OCI-LY1 (cell line): ENCODE data around the gene CCNQ.

Experiments
- H2AFZ ChIP-seq: fragments of 200-600 bp; sonication (generic), shearing (Covaris generic); 2 replicates; pipeline ENCODE4 v1.6.0; 2014; ENCODE audit warnings: antibody characterized with exemption, mild to moderate bottlenecking, low read length
- H3F3A ChIP-seq: fragments of 200-600 bp; sonication (generic), shearing (Covaris generic); 2 replicates; pipeline ENCODE4 v1.6.0; 2014; ENCODE audit warnings: mild to moderate bottlenecking, antibody characterized with exemption, low read length, moderate library complexity; ENCODE audit not compliant: insufficient read depth
- H3K27ac ChIP-seq: fragments of 200-600 bp; sonication (generic); 2 replicates; pipeline ENCODE4 v1.5.1; 2014; ENCODE audit warnings: low read length, mixed run types, mild to moderate bottlenecking, low read depth; ENCODE audit not compliant: poor library complexity, severe bottlenecking
- H3K27me3 ChIP-seq: fragments of 200-600 bp; sonication (generic); 2 replicates; pipeline ENCODE4 v1.6.0; 2014; ENCODE audit warnings: antibody characterized with exemption, mild to moderate bottlenecking, low read length, moderate library complexity; ENCODE audit not compliant: insufficient read depth
- H3K36me3 ChIP-seq: fragments of 200-600 bp; sonication (generic); 2 replicates; pipeline ENCODE4 v1.6.1; 2014; ENCODE audit warnings: mild to moderate bottlenecking, antibody characterized with exemption, low read length, moderate library complexity, mixed read lengths; ENCODE audit not compliant: insufficient read depth
- H3K4me1 ChIP-seq: fragments of 200-600 bp; sonication (generic); 2 replicates; pipeline ENCODE4 v1.5.1; 2014; ENCODE audit warnings: mild to moderate bottlenecking, low read length, moderate library complexity; ENCODE audit not compliant: insufficient read depth, severe bottlenecking
- H3K4me2 ChIP-seq: fragments of 200-600 bp; sonication (generic), shearing (Covaris generic); 2 replicates; pipeline ENCODE4 v1.6.1; 2014; ENCODE audit warnings: low read length
- H3K4me3 ChIP-seq: fragments of 200-600 bp; sonication (generic); 2 replicates; pipeline ENCODE4 v1.5.1; 2014; ENCODE audit warnings: low read length, low read depth, mild to moderate bottlenecking, mixed read lengths; ENCODE audit not compliant: poor library complexity, severe bottlenecking
- H3K79me2 ChIP-seq: fragments of 200-600 bp; shearing (Covaris generic); 2 replicates; pipeline ENCODE4 v1.6.1; 2016; ENCODE audit warnings: mixed run types, low read length, mixed read lengths; ENCODE audit not compliant: insufficient read depth
- H3K9ac ChIP-seq: fragments of 200-600 bp; sonication (generic), shearing (Covaris generic); 2 replicates; pipeline ENCODE4 v1.6.1; 2014; ENCODE audit warnings: mild to moderate bottlenecking, low read length, mixed read lengths
- H3K9me2 ChIP-seq: fragments of 200-600 bp; sonication (generic), shearing (Covaris generic); 2 replicates; pipeline ENCODE4 v1.6.1; 2014; ENCODE audit warnings: low read depth, mild to moderate bottlenecking, low read length, mixed read lengths
- H3K9me3 ChIP-seq: fragments of 200-600 bp; shearing (Covaris generic); 2 replicates; pipeline ENCODE4 v1.6.1; 2014; ENCODE audit warnings: low read length, mixed read lengths
- H4K20me1 ChIP-seq: fragments of 200-600 bp; sonication (generic), shearing (Covaris generic); 2 replicates; pipeline ENCODE4 v1.6.0; 2016; ENCODE audit warnings: mild to moderate bottlenecking, low read length; ENCODE audit not compliant: insufficient read depth
- EZH2 ChIP-seq: fragments of 200-600 bp; sonication (generic), shearing (Covaris generic); IDR thresholded peaks from 2 replicates; pipeline ENCODE4 v1.8.0; 2017; ENCODE audit warnings: borderline replicate concordance, mixed run types, mild to moderate bottlenecking, antibody characterized with exemption, low read length, moderate library complexity, mixed read lengths
- TF ChIP-seq, protein P1 (sequence below): fragments of 200-600 bp; sonication (generic), shearing (Covaris generic); IDR thresholded peaks from 2 replicates; pipeline ENCODE4 v1.5.1; 2017; ENCODE audit warnings: mild to moderate bottlenecking, antibody characterized with exemption, low read length, moderate library complexity, mixed read lengths

The CCNQ gene

DNA sequence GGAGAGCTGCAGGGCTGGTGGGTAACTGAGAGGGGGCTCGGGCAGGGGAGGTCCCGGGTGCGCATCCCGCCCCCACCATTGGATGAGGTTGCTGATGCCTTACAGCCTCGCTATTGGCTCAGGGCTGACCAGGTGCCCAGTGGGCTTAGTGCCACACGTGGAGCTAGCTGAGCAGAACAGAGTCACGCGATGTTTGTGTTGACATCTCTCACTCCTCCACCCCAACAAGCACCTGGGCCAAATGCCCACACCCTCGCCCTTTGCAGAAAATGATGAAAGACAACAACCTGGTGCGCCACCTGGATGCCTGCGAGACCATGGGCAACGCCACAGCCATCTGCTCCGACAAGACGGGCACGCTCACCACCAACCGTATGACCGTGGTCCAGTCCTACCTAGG lies 49.7 kb downstream of the CCNQ start:
- Histone ChIP-seq H3K27ac (no peak overlapping the region), H3K4me2 (no peak overlapping the region), H3K4me3 (no peak overlapping the region), H3F3A (no peaks in the 10 kb centered on the region), H3K4me1 (no peaks in the 10 kb centered on the region), H3K27me3 (no peaks in the 10 kb centered on the region), H3K9ac (no peak overlapping the region), H3K36me3 (no peaks in the 10 kb centered on the region), H3K9me2 (no peaks in the 10 kb centered on the region), H3K79me2 (no peaks in the 10 kb centered on the region), H3K9me3 (no peaks in the 10 kb centered on the region), H2AFZ (no peak overlapping the region), H4K20me1 (no peaks in the 10 kb centered on the region)
- no peak for TF ChIP-seq EZH2
- TF ChIP-seq, protein P1, sequence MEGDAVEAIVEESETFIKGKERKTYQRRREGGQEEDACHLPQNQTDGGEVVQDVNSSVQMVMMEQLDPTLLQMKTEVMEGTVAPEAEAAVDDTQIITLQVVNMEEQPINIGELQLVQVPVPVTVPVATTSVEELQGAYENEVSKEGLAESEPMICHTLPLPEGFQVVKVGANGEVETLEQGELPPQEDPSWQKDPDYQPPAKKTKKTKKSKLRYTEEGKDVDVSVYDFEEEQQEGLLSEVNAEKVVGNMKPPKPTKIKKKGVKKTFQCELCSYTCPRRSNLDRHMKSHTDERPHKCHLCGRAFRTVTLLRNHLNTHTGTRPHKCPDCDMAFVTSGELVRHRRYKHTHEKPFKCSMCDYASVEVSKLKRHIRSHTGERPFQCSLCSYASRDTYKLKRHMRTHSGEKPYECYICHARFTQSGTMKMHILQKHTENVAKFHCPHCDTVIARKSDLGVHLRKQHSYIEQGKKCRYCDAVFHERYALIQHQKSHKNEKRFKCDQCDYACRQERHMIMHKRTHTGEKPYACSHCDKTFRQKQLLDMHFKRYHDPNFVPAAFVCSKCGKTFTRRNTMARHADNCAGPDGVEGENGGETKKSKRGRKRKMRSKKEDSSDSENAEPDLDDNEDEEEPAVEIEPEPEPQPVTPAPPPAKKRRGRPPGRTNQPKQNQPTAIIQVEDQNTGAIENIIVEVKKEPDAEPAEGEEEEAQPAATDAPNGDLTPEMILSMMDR = no peak

DNA sequence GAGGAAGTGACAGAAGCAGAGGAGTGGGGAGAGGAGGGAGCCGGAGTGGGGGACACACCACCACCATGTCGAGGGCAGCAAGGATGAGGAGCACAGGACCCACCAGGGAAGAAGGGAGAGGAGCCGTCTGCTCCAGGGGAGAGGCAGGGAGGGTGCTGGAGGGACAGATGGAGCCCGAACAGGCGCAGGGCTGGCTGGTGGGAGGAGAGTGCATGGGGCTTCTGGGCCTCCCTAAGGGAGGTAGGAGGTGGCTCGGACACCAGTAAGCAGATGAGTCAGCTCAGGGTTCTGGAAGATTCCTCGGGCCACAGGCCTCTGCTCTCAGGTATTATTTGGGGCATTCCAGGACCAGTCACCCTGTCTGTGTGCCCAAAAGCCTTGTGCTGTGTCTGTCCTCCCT lies 51.7 kb downstream of the CCNQ start:
- no peaks in the 10 kb centered on the region for H3K27me3 ChIP-seq
- no peaks in the 10 kb centered on the region for H3K36me3 ChIP-seq
- no peak overlapping the region for H3K4me3 ChIP-seq
- no peaks in the 10 kb centered on the region for H3K9me3 ChIP-seq
- no peaks in the 10 kb centered on the region for H3K4me1 ChIP-seq
- no peaks in the 10 kb centered on the region for H3F3A ChIP-seq
- H4K20me1 ChIP-seq = no peaks in the 10 kb centered on the region
- H3K27ac ChIP-seq = no peak overlapping the region
- no peak overlapping the region for H2AFZ ChIP-seq
- H3K79me2 ChIP-seq = no peaks in the 10 kb centered on the region
- no peak overlapping the region for H3K4me2 ChIP-seq
- TF ChIP-seq, protein P1 = no peak
- no peak for TF ChIP-seq EZH2
- H3K9me2 ChIP-seq = no peaks in the 10 kb centered on the region
- no peak overlapping the region for H3K9ac ChIP-seq

DNA sequence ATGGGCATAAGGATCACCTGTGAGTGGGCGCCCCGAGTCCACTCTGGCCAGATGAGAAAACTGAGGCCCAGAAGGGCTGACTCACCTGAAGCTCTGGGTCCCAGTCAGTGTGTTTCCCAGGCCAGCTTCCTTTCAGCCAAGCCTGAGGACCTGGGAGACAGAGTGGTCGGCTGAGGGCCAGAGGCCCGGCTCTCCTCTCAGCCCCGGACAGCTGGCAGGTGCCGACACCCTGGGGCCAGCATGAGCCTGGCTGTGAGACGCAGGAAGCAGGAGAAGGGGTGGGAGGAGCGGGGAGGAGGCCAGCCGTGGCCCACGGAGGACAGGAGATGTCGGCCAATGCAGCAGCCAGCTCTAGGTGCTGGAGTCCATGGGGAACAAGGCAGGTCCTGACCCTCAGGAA lies 52.6 kb downstream of the CCNQ start:
- H3K36me3 ChIP-seq = no peaks in the 10 kb centered on the region
- no peaks in the 10 kb centered on the region for H3K9me2 ChIP-seq
- H3K9me3 ChIP-seq = no peaks in the 10 kb centered on the region
- no peak overlapping the region for H2AFZ ChIP-seq
- H3K79me2 ChIP-seq = no peaks in the 10 kb centered on the region
- no peaks in the 10 kb centered on the region for H3K27me3 ChIP-seq
- TF ChIP-seq, protein P1 = no peak
- no peak for TF ChIP-seq EZH2
- H3K4me1 ChIP-seq = no peaks in the 10 kb centered on the region
- no peak overlapping the region for H3K4me2 ChIP-seq
- H3K27ac ChIP-seq = no peak overlapping the region
- no peak overlapping the region for H3K4me3 ChIP-seq
- no peaks in the 10 kb centered on the region for H3F3A ChIP-seq
- H4K20me1 ChIP-seq = no peaks in the 10 kb centered on the region
- H3K9ac ChIP-seq = no peak overlapping the region
